22Rv1 (cell line): ENCODE data around the gene IL5.

Experiments used
- CTCF ChIP-seq: fragments of 450-650 bp; IDR thresholded peaks from 2 replicates; pipeline ENCODE4 v1.5.1; 2017; ENCODE audit warnings: mild to moderate bottlenecking
- ZFX ChIP-seq: fragments of 450-650 bp; IDR thresholded peaks from 2 replicates; pipeline ENCODE4 v1.6.1; 2017; ENCODE audit warnings: antibody characterized with exemption, borderline replicate concordance

GRCh38 chr5:132498152-132498551 lies 45.2 kb downstream of the IL5 start:
- TF ChIP-seq CTCF (no peak), ZFX (no peak)
